HepG2 (cell line): ENCODE data around the gene SAPCD2.

Experiments
- EP300 ChIP-seq, 3 experiments: sonication (generic) in 1 of 3; formaldehyde crosslinking in 1 of 3; IDR thresholded peaks; 2 replicates each; pipeline versions ENCODE4 v1.5.1 to v1.6.1; 2011 to 2020; ENCODE audit warnings: low read depth in 2 of 3, low read length in 2 of 3, borderline replicate concordance in 1 of 3, improper control_type of control experiment in 1 of 3, mild to moderate bottlenecking in 1 of 3, missing genetic modification reagents in 1 of 3, moderate library complexity in 1 of 3
- KLF13 ChIP-seq: sonication (generic); formaldehyde crosslinking; IDR thresholded peaks from 2 replicates; pipeline ENCODE4 v1.4.0; 2020; ENCODE audit warnings: mild to moderate bottlenecking, missing genetic modification reagents
- NFYB ChIP-seq: sonication (generic); formaldehyde crosslinking; IDR thresholded peaks from 2 replicates; pipeline ENCODE4 v1.4.0; 2020; ENCODE audit warnings: missing genetic modification reagents
- POLR2A ChIP-seq, 2 experiments: IDR thresholded peaks; 2 replicates each; pipeline ENCODE4 v1.6.1; 2011; ENCODE audit warnings: low read depth in 2 of 2, low read length in 2 of 2, mild to moderate bottlenecking in 1 of 2, moderate library complexity in 1 of 2; ENCODE audit not compliant: insufficient read depth in 1 of 2
- SALL2 ChIP-seq: sonication (generic); formaldehyde crosslinking; IDR thresholded peaks from 2 replicates; pipeline ENCODE4 v1.8.1; 2023; ENCODE audit warnings: mild to moderate bottlenecking, missing genetic modification reagents, inconsistent platforms
- SRY ChIP-seq: sonication (generic); formaldehyde crosslinking; IDR thresholded peaks from 2 replicates; pipeline ENCODE4 v1.8.0; 2022; ENCODE audit warnings: mild to moderate bottlenecking, missing genetic modification reagents
- ZBTB8A ChIP-seq: sonication (generic); formaldehyde crosslinking; IDR thresholded peaks from 2 replicates; pipeline ENCODE4 v1.4.0; 2020; ENCODE audit warnings: mild to moderate bottlenecking, low read depth, missing genetic modification reagents, borderline replicate concordance
- TF ChIP-seq, protein P1 (sequence below): IDR thresholded peaks from 2 replicates; pipeline ENCODE4 v1.6.1; 2012; ENCODE audit warnings: inconsistent platforms
- TF ChIP-seq, protein P2 (sequence below): sonication (generic); formaldehyde crosslinking; IDR thresholded peaks from 2 replicates; pipeline ENCODE4 v1.5.0; 2020; ENCODE audit warnings: missing genetic modification reagents
- TF ChIP-seq, protein P3 (sequence below): sonication (generic); formaldehyde crosslinking; IDR thresholded peaks from 2 replicates; pipeline ENCODE4 v1.5.0; 2020; ENCODE audit warnings: mild to moderate bottlenecking, missing genetic modification reagents, moderate library complexity
- TF ChIP-seq, protein P4 (sequence below): sonication (generic); formaldehyde crosslinking; IDR thresholded peaks from 2 replicates; pipeline ENCODE4 v1.4.0; 2020; ENCODE audit warnings: missing genetic modification reagents
- TF ChIP-seq, protein P5 (sequence below): conservative IDR thresholded peaks from 2 replicates; pipeline ENCODE4 v1.6.1; 2018; ENCODE audit warnings: missing genetic modification reagents

DNA sequence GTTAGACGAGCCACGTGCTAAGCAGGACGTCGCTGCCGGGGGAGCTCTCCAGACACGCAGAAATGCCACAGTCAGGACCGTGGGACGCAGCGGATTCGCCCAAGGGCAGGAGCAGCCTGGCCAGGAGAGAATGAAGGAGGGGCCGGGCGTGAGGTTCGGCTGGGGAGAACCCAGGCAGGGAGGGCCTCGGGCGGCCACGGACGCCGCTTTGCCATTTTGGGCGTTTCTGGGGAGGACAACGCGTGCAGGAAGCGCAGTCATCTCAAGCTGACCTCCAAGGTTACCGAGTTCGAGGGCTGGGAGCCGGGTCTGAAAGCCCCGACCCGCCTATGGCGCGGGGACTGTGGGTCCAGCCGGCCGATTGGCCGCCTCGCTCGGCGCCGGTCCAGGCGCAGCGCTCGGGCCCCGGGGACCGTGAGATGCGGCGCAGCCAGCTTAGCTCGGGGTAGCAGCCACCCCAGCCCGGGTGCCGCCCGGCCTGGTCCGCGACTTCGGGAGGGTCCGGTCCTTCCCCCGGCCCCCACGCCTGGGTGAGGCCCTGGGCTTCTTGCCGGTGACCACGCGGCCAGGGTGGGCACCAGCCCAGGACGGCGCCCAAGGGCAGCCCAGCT is 15.7 kb upstream of the SAPCD2 start:
- TF ChIP-seq, protein P1, sequence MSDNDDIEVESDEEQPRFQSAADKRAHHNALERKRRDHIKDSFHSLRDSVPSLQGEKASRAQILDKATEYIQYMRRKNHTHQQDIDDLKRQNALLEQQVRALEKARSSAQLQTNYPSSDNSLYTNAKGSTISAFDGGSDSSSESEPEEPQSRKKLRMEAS: no peak; the same call in 1 of the 2 replicates
- TF ChIP-seq, protein P2, sequence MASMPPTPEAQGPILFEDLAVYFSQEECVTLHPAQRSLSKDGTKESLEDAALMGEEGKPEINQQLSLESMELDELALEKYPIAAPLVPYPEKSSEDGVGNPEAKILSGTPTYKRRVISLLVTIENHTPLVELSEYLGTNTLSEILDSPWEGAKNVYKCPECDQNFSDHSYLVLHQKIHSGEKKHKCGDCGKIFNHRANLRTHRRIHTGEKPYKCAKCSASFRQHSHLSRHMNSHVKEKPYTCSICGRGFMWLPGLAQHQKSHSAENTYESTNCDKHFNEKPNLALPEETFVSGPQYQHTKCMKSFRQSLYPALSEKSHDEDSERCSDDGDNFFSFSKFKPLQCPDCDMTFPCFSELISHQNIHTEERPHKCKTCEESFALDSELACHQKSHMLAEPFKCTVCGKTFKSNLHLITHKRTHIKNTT: no peak
- TF ChIP-seq, protein P3, sequence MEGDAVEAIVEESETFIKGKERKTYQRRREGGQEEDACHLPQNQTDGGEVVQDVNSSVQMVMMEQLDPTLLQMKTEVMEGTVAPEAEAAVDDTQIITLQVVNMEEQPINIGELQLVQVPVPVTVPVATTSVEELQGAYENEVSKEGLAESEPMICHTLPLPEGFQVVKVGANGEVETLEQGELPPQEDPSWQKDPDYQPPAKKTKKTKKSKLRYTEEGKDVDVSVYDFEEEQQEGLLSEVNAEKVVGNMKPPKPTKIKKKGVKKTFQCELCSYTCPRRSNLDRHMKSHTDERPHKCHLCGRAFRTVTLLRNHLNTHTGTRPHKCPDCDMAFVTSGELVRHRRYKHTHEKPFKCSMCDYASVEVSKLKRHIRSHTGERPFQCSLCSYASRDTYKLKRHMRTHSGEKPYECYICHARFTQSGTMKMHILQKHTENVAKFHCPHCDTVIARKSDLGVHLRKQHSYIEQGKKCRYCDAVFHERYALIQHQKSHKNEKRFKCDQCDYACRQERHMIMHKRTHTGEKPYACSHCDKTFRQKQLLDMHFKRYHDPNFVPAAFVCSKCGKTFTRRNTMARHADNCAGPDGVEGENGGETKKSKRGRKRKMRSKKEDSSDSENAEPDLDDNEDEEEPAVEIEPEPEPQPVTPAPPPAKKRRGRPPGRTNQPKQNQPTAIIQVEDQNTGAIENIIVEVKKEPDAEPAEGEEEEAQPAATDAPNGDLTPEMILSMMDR (CRISPR knock-in tag): no peak
- TF ChIP-seq POLR2A (IDR thresholded peaks at IDR 0.05; ENCODE audit: insufficient read depth in 1 of 2, low read depth in 2 of 2, low read length in 2 of 2): peak in 1 of 2 experiments; percentile 56; a peak in 2 of 4 replicates
- TF ChIP-seq ZBTB8A (CRISPR knock-in tag): peak; percentile 56
- 0 out of 2 replicates have a peak, but pooled peaks have one; percentile 26 for TF ChIP-seq KLF13 (CRISPR knock-in tag)
- no peak for TF ChIP-seq SALL2 (CRISPR knock-in tag)
- TF ChIP-seq, protein P4, sequence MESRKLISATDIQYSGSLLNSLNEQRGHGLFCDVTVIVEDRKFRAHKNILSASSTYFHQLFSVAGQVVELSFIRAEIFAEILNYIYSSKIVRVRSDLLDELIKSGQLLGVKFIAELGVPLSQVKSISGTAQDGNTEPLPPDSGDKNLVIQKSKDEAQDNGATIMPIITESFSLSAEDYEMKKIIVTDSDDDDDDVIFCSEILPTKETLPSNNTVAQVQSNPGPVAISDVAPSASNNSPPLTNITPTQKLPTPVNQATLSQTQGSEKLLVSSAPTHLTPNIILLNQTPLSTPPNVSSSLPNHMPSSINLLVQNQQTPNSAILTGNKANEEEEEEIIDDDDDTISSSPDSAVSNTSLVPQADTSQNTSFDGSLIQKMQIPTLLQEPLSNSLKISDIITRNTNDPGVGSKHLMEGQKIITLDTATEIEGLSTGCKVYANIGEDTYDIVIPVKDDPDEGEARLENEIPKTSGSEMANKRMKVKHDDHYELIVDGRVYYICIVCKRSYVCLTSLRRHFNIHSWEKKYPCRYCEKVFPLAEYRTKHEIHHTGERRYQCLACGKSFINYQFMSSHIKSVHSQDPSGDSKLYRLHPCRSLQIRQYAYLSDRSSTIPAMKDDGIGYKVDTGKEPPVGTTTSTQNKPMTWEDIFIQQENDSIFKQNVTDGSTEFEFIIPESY (CRISPR knock-in tag): no peak
- TF ChIP-seq, protein P5, sequence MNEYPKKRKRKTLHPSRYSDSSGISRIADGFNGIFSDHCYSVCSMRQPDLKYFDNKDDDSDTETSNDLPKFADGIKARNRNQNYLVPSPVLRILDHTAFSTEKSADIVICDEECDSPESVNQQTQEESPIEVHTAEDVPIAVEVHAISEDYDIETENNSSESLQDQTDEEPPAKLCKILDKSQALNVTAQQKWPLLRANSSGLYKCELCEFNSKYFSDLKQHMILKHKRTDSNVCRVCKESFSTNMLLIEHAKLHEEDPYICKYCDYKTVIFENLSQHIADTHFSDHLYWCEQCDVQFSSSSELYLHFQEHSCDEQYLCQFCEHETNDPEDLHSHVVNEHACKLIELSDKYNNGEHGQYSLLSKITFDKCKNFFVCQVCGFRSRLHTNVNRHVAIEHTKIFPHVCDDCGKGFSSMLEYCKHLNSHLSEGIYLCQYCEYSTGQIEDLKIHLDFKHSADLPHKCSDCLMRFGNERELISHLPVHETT (CRISPR knock-in tag): no peak
- no peak for TF ChIP-seq SRY (CRISPR knock-in tag)
- no peak for TF ChIP-seq EP300 (IDR thresholded peaks at IDR 0.05; ENCODE audit: low read depth in 2 of 2, low read length in 2 of 2)
- no peak for TF ChIP-seq EP300 (CRISPR knock-in tag; IDR thresholded peaks at IDR 0.05; ENCODE audit: borderline replicate concordance)
- no peak for TF ChIP-seq NFYB (CRISPR knock-in tag)
